ENCODE data around the gene ADAM17. TPM values are rescaled to one million over a fixed set of nuclear protein-coding genes. Genes with fewer than 3 reads are reported as not detected.

ADAM17 gene
- total RNA-seq, 4 donors from 2014 or later: 30.6 to 50.9 (median 42.6) TPM

DNA sequence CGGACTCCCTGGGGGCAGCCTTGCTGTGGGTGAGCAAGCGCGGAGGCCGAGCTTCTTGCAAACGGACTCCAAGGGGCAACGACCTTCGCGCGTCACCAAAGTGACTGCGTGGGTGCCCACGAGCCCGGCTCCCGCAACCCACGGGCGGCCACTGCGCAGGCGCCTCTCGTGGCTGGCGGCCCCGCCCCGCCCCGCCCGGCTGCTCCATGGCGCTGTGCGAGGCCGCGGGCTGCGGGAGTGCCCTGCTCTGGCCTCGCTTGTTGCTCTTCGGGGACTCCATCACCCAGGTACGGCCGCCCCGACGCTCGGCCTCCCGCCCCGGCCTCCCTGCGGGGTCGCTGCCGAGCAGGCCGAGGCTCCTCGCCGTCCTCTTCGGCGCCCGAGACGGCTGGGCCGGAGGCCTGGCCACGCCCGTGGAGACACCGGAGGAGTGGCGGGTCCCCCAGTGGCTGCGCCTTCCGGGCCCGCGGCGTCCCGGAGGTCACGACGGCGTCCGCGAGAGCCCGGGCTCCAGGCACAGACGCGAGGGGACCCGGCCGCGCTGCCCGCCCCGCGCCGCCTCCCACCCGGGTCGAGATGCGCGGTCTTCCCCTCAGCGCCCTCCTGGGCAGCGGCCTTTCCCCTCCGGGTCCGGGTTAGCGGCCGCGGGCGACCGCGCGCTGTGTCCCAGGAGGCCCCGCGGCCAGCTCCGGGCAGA lies 81.1 kb downstream of the ADAM17 start, which contains the start of gene IAH1:
Gene IAH1 (plus strand): TSS at position 191 of the 697 bp plus-strand sequence. CDS start 16 bp downstream, at position 207.
- Histone ChIP-seq H3K27ac (peak within 1 kb of the TSS; percentile 70 to 94 (median 93)), H3K4me3 (peak within 1 kb of the TSS; percentile 68 to 87 (median 76)), H3K27me3 (no peaks in the 10 kb centered on the region), H3K36me3 (peaks cover 0 to 38% (median 0%) of the 10 kb centered on the region in 3 donors), H3K4me1 (peaks cover 0 to 47% (median 16%) of the 10 kb centered on the region in 4 donors), H3K9me3 (no peaks in the 10 kb centered on the region)
- 0% methylated on average over 17 to 36 of the region's 91 CpGs for WGBS, 2 donors
- peak in 1 of 2 donors; percentile 30 for DNase-seq (ENCODE audit: low spot score in 2 of 2)
- TF ChIP-seq EP300 (IDR thresholded peaks at IDR 0.05) (peak in 1 of 2 donors; percentile 55), POLR2A (IDR thresholded peaks at IDR 0.05) (peak in 1 of 2 donors; percentile 65)
- TF ChIP-seq, protein P1, sequence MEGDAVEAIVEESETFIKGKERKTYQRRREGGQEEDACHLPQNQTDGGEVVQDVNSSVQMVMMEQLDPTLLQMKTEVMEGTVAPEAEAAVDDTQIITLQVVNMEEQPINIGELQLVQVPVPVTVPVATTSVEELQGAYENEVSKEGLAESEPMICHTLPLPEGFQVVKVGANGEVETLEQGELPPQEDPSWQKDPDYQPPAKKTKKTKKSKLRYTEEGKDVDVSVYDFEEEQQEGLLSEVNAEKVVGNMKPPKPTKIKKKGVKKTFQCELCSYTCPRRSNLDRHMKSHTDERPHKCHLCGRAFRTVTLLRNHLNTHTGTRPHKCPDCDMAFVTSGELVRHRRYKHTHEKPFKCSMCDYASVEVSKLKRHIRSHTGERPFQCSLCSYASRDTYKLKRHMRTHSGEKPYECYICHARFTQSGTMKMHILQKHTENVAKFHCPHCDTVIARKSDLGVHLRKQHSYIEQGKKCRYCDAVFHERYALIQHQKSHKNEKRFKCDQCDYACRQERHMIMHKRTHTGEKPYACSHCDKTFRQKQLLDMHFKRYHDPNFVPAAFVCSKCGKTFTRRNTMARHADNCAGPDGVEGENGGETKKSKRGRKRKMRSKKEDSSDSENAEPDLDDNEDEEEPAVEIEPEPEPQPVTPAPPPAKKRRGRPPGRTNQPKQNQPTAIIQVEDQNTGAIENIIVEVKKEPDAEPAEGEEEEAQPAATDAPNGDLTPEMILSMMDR (IDR thresholded peaks at IDR 0.05): peak in 1 of 5 experiments; percentile 35

- H3K36me3 ChIP-seq: peaks cover 0 to 40% (median 0%) of the 10 kb centered on the region in 3 donors
- H3K27ac ChIP-seq: peak overlapping the region; percentile 70 to 94 (median 93)
- peaks cover 0 to 46% (median 16%) of the 10 kb centered on the region in 4 donors for H3K4me1 ChIP-seq
- TF ChIP-seq EP300 (IDR thresholded peaks at IDR 0.05): no peak
- TF ChIP-seq, protein P1 (IDR thresholded peaks at IDR 0.05): no peak
- H3K27me3 ChIP-seq: no peaks in the 10 kb centered on the region
- no peak for DNase-seq (ENCODE audit: low spot score in 2 of 2)
- 14 to 33% methylated on average over 5 to 37 of the region's 39 CpGs for WGBS, 2 donors
- H3K9me3 ChIP-seq: no peaks in the 10 kb centered on the region
- peak overlapping the region; percentile 68 to 87 (median 76) for H3K4me3 ChIP-seq
Observed at GRCh38 chr2:9473985-9474360, 81.7 kb downstream of the ADAM17 start.

DNA sequence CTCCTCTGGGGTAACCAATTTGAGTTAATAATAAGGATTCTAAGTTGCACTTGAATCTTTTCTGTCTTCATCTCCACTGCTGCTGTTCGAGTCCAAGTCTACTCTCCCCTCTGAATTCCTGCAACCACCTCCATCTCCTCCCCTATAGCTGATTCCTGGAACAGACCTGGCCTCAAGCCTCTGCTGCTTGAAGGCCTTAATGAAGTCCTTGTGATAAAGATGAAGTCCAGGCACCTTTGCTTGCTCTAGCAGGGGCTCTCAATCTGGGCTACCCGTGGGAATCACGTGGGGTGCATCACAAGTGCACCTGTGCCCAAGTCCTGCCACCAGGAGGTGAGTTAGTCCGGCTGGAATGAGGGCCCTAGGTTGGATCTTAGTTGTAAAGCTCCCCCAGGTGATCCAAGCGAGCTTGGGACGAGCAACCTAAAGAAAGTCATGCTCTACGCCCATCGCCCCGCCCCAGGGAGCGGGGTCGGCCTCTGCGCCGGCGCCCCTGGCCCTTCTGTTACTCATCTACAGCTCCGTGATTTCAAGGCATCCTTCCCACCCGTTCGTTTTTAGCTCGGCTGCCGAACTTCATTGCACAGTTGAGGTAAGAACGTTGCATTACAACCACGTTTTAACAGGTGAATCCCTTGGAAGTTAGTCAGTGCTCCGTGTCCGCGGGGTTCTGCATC lies 82.2 kb downstream of the ADAM17 start:
- H3K4me1 ChIP-seq: peaks cover 0 to 40% (median 16%) of the 10 kb centered on the region in 4 donors
- TF ChIP-seq EP300 (IDR thresholded peaks at IDR 0.05): no peak
- TF ChIP-seq, protein P1 (IDR thresholded peaks at IDR 0.05): peak in 1 of 5 experiments; percentile 14
- H3K4me3 ChIP-seq: peak overlapping the region; percentile 68 to 87 (median 76)
- no peak for DNase-seq (ENCODE audit: low spot score in 2 of 2)
- H3K27ac ChIP-seq: peak overlapping the region; percentile 70 to 94 (median 93)
- H3K36me3 ChIP-seq: peaks cover 0 to 38% (median 0%) of the 10 kb centered on the region in 3 donors
- 42 to 55% methylated on average over 24 of the region's 24 CpGs for WGBS, 2 donors
- H3K9me3 ChIP-seq: no peaks in the 10 kb centered on the region
- no peaks in the 10 kb centered on the region for H3K27me3 ChIP-seq

DNA sequence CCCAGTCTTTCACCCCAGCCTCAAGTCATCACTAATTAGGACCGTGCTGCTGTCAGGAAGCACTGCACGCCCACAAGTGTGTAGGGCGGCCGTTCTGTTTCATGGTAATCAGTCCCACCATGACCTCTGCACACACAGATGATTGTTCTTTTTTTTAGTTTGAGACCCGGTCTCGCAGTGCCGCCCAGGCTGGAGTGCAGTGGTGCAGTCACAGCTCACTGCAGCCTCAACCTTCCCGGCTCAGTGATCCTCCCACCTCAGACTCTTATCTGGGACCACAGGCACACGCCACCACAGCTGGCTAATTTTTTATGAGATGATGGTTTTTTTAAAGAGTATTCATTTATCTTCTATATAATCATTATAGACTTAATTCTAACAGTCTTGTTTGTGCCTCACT lies 83.1 kb downstream of the ADAM17 start:
- Histone ChIP-seq H3K9me3 (no peaks in the 10 kb centered on the region), H3K36me3 (peaks cover 0 to 46% (median 0%) of the 10 kb centered on the region in 3 donors), H3K4me1 (peaks cover 0 to 31% (median 16%) of the 10 kb centered on the region in 4 donors), H3K27ac (no peak overlapping the region), H3K4me3 (no peak overlapping the region), H3K27me3 (no peaks in the 10 kb centered on the region)
- no peak for DNase-seq (ENCODE audit: low spot score in 2 of 2)
- WGBS, 2 donors: 74 to 81% methylated on average over 9 of the region's 9 CpGs
- TF ChIP-seq POLR2A (IDR thresholded peaks at IDR 0.05) (no peak), EP300 (IDR thresholded peaks at IDR 0.05) (no peak)
- TF ChIP-seq, protein P1 (IDR thresholded peaks at IDR 0.05): no peak

GRCh38 chr2:9471206-9471605 lies 84.4 kb downstream of the ADAM17 start:
- peaks cover 0 to 40% (median 0%) of the 10 kb centered on the region in 3 donors for H3K36me3 ChIP-seq
- H3K27me3 ChIP-seq: no peaks in the 10 kb centered on the region
- no peak for DNase-seq (ENCODE audit: low spot score in 2 of 2)
- no peak overlapping the region for H3K4me3 ChIP-seq
- no peak overlapping the region for H3K27ac ChIP-seq
- no peaks in the 10 kb centered on the region for H3K9me3 ChIP-seq
- TF ChIP-seq, protein P1 (IDR thresholded peaks at IDR 0.05): no peak
- TF ChIP-seq POLR2A (IDR thresholded peaks at IDR 0.05) (no peak), EP300 (IDR thresholded peaks at IDR 0.05) (no peak)
- WGBS, 2 donors: 87 to 92% methylated on average over 5 of the region's 5 CpGs
- H3K4me1 ChIP-seq: peaks cover 0 to 18% (median 15%) of the 10 kb centered on the region in 4 donors
